Activated B cell treated with CpG ODN at 0.5 μM for 24 hours (primary cell): Measurements from ENCODE around the gene ETS1. TPM values are rescaled to one million over a fixed set of nuclear protein-coding genes. Genes with fewer than 3 reads are reported as not detected.

ENCODE experiments used
- ATAC-seq: fragments of 200-7000 bp; cut with Tn5 transposase; one replicate; pipeline ENCODE4 v1.10.0; 2021; ENCODE audit warnings: low read depth, mild to moderate bottlenecking, moderate library complexity
- CTCF ChIA-PET: fragments of 350-600 bp; sonication (Branson Sonifier 250); formaldehyde crosslinking; loops from one replicate; lab custom pipeline; 2021; ENCODE audit warnings: antibody characterized with exemption; lab: Charles Lee
- POLR2A ChIA-PET: fragments of 350-600 bp; sonication (Branson Sonifier 250); formaldehyde crosslinking; loops from one replicate; lab custom pipeline; 2021; ENCODE audit warnings: antibody characterized with exemption; lab: Charles Lee
- DNase-seq: peaks from one replicate; pipeline ENCODE4 v3.0.0; 2022
- H3K27ac Mint-ChIP-seq: one replicate; pipeline ENCODE4 v1.8.0; 2020; ENCODE audit warnings: mixed read lengths
- H3K27me3 Mint-ChIP-seq: one replicate; pipeline ENCODE4 v1.8.0; 2021; ENCODE audit warnings: mixed read lengths
- H3K36me3 Mint-ChIP-seq: one replicate; pipeline ENCODE4 v1.8.0; 2021; ENCODE audit warnings: low read depth, mixed read lengths
- H3K4me1 Mint-ChIP-seq: one replicate; pipeline ENCODE4 v1.8.0; 2021; ENCODE audit warnings: mixed read lengths
- H3K4me3 Mint-ChIP-seq: one replicate; pipeline ENCODE4 v1.8.0; 2020; ENCODE audit warnings: mild to moderate bottlenecking, mixed read lengths
- H3K9me3 Mint-ChIP-seq: one replicate; pipeline ENCODE4 v1.8.0; 2020; ENCODE audit warnings: mixed read lengths
- intact Hi-C: fragments of 100-400 bp; cut with micrococcal nuclease; formaldehyde crosslinking; loops from one replicate; pipeline ENCODE4 v1.15.1; 2024
- total RNA-seq: library from RNA; stranded (reverse); gene quantifications from 2 replicates; pipeline ENCODE4 v1.2.3, GENCODE V29; 2022
- TF ChIP-seq, protein P1 (sequence below): fragments of 200-600 bp; IDR thresholded peaks from one replicate; pipeline ENCODE4 v1.8.0; 2022; ENCODE audit warnings: antibody characterized with exemption, mild to moderate bottlenecking

ETS1 gene
- total RNA-seq, 1 donor from 2014 or later, result 301 TPM

DNA sequence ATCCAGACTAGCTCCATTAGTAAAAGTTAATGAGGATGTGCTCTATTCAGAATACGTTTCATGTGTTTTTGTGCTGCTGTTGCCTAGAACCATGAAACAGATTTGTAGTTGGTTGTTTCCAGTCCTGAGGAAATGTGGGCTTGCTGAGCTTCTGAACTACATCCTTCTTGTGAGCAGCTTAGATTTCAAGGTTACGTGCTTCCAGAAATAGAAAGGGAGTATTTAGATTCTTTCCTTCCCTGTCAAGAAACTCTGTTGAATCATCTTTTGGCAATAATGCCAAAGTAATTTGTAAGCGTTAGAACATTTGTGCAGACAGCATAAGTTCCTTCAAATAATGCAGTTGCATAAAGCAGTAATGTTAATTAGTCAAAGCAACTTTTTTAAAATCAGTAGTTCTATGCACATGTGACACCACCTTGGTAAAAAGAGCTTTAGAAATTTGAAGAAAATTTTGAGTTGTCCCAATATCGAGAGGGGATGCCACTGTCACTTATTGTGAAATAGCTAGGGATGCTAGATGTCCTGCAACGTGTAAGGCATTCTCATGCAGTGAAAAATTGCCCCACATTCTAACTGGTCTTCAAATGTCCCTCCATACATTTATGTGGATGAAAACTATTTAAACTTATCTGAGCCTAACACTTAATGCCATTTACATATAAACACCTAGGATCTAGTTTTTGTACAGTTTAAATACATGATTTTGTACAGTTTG, 169.6 kb downstream of the ETS1 start:
- H3K9me3 Mint-ChIP-seq, result no peaks in the 10 kb centered on the region
- no peak for ATAC-seq
- POLR2A ChIA-PET, result no interaction called here

DNA sequence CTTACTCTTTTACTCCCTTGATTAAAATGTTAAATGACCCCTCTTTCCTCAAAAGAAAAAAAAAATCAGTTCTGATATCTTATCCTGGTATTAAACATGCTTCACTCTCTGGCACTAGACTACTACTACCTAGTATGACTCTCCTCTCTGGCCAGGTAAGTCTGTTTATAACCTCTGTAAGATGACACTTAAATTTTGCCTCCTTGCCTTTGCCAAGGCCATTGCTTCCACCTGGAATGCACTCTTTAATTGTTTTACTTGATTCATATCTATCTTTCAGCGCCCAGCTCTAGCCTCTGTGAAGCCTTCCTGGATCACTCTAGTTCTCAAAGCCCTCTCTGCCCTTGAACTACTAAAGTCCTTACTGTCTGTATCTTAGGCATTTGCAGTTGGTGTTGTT, 170.4 kb downstream of the ETS1 start:
- Mint-ChIP-seq H3K27me3 (no peaks in the 10 kb centered on the region), H3K9me3 (no peaks in the 10 kb centered on the region), H3K4me1 (peaks cover 39% of the 10 kb centered on the region), H3K4me3 (no peak overlapping the region), H3K36me3 (no peaks in the 10 kb centered on the region), H3K27ac (no peak overlapping the region)
- ChIA-PET POLR2A (no interaction called here), CTCF (interaction anchor here (0.9 kb wide), 1 partner anchor 15 kb away, joined by 3 read pairs; no protein-coding TSS in a partner anchor)
- DNase-seq (no peak), ATAC-seq (no peak)
- intact Hi-C loops, result no loop called here
- TF ChIP-seq, protein P1, sequence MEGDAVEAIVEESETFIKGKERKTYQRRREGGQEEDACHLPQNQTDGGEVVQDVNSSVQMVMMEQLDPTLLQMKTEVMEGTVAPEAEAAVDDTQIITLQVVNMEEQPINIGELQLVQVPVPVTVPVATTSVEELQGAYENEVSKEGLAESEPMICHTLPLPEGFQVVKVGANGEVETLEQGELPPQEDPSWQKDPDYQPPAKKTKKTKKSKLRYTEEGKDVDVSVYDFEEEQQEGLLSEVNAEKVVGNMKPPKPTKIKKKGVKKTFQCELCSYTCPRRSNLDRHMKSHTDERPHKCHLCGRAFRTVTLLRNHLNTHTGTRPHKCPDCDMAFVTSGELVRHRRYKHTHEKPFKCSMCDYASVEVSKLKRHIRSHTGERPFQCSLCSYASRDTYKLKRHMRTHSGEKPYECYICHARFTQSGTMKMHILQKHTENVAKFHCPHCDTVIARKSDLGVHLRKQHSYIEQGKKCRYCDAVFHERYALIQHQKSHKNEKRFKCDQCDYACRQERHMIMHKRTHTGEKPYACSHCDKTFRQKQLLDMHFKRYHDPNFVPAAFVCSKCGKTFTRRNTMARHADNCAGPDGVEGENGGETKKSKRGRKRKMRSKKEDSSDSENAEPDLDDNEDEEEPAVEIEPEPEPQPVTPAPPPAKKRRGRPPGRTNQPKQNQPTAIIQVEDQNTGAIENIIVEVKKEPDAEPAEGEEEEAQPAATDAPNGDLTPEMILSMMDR, result no peak

More for the DNA sequence above, 169.6 kb downstream of the ETS1 start:
- Mint-ChIP-seq H3K4me1 (peaks cover 39% of the 10 kb centered on the region), H3K27ac (no peak overlapping the region), H3K36me3 (no peaks in the 10 kb centered on the region), H3K4me3 (no peak overlapping the region), H3K27me3 (no peaks in the 10 kb centered on the region)
- CTCF ChIA-PET, result no interaction called here
- DNase-seq, result no peak
- TF ChIP-seq, protein P1, result no peak
- intact Hi-C loops, result no loop called here

DNA sequence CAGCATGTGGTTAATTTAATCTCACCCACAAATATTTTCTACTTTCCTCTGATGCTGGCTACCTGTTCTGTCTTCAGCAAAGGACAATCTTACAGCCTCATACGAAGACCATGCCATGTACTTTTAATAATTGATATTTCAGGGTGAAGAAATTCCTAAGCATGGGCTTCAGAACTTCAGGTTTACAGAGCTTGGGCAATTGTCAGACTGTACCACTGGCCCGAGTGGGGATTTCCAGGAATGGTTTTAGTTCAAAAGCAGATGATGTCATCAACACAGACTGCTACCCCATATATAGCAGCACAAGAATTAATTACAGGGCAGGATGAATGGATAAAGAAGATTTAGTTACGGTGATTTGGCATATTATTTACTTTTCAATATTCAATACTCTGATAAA, 171.8 kb downstream of the ETS1 start:
- Mint-ChIP-seq H3K27me3 (no peaks in the 10 kb centered on the region), H3K4me3 (peak overlapping the region; percentile 44), H3K27ac (peak overlapping the region; percentile 11), H3K36me3 (no peaks in the 10 kb centered on the region), H3K9me3 (no peaks in the 10 kb centered on the region), H3K4me1 (peaks cover 32% of the 10 kb centered on the region)
- POLR2A ChIA-PET, result interaction anchor here (0.5 to 1.7 kb wide), 3 partner anchors 17 to 106 kb away, joined by 3 to 6 read pairs (median 4); no protein-coding TSS in a partner anchor
- TF ChIP-seq, protein P1, result no peak
- DNase-seq (no peak), ATAC-seq (peak; percentile 69)
- CTCF ChIA-PET, result no interaction called here
- intact Hi-C loops, result no loop called here

DNA sequence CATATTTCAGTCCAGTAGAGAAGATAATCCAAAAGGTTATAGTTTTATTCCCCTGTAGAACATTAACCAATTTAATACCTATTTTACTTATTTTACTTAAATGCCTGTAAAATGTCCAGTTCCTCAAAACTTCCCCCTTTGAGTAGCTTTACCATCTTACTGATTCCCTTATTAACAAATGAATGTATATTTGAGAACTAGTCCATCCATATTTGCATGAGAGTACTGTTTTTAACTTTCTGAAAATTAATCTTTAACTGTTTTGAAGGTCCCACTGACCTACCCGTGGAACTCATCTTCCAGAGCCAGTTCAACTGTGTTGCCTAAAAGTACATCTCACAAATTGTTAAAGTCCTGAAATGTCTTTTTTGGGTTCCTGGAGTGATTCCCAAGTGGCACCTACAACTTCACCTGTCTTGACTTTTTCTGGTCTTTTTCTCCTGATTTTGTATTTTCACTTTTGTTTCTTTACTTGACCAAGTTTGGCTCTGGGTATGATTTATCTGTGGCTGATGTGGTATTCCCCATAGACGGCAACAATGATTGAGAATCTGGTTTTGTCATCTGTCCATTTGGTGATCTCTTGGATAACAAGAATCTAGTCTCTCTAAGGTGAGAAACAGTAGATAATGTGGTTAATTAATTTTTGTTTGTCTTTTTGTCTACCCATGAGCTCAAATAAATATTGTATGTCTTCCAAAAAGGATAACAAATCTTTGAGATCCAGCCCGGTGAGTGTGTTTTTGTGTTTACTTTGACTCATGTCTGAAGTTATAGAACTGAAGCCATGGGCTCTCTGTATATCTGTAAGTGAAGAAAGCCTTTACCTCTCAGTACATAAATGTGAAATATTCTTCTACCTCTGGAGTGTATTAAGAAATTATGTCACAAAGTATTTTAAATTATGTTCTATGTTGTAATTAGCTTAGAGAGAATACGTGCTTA, 174.2 kb downstream of the ETS1 start:
- H3K27ac Mint-ChIP-seq, result peak overlapping the region; percentile 74
- no peaks in the 10 kb centered on the region for H3K9me3 Mint-ChIP-seq
- no peaks in the 10 kb centered on the region for H3K36me3 Mint-ChIP-seq
- H3K27me3 Mint-ChIP-seq, result no peaks in the 10 kb centered on the region
- no peak for DNase-seq
- TF ChIP-seq, protein P1, result no peak
- peaks cover 32% of the 10 kb centered on the region for H3K4me1 Mint-ChIP-seq
- ChIA-PET POLR2A (interaction anchor here (0.7 to 1.9 kb wide), 6 partner anchors 10 to 140 kb away, joined by 3 to 9 read pairs (median 4); no protein-coding TSS in a partner anchor), CTCF (interaction anchor here (1.5 to 2.2 kb wide), 3 partner anchors 90 to 217 kb away, joined by 3 to 7 read pairs (median 4); no protein-coding TSS in a partner anchor)
- intact Hi-C loops, result loop anchor here (1.0 to 5.0 kb wide), 3 partner anchors 14 to 91 kb away; no protein-coding TSS in a partner anchor
- peak overlapping the region; percentile 69 for H3K4me3 Mint-ChIP-seq
- peak; percentile 73 for ATAC-seq
